Breast epithelium (tissue), 4 donors: Measurements from ENCODE around the gene YOD1. TPM values are rescaled to one million over a fixed set of nuclear protein-coding genes. Genes with fewer than 3 reads are reported as not detected.

Source experiments
- DNase-seq, 2 donors: peaks; one replicate each; pipeline ENCODE4 v3.0.0-alpha.2; 2019; ENCODE audit warnings: low spot score in 2 of 2
- H3K27ac ChIP-seq, 2 donors: fragments of 200-600 bp; sonication (generic) in 1 of 2; one replicate each; pipeline ENCODE4 v1.5.1; 2016 to 2019; ENCODE audit warnings: mild to moderate bottlenecking in 1 of 2
- H3K27me3 ChIP-seq, 2 donors: fragments of 200-600 bp; sonication (generic) in 1 of 2; one replicate each; pipeline versions ENCODE4 v1.5.1 to v1.6.0; 2017 to 2019; ENCODE audit warnings: control low read depth in 1 of 2, mild to moderate bottlenecking in 1 of 2
- H3K36me3 ChIP-seq: fragments of 200-600 bp; one replicate; pipeline ENCODE4 v1.5.1; 2019
- H3K4me1 ChIP-seq, 2 donors: fragments of 200-600 bp; sonication (generic); one replicate each; pipeline ENCODE4 v1.5.1; 2016 to 2019; ENCODE audit warnings: control low read depth in 1 of 2
- H3K4me3 ChIP-seq, 3 donors: fragments of 200-600 bp; sonication (generic); 1 replicate in 2 of 3; 2 replicates in 1 of 3; pipeline ENCODE4 v1.5.1; 2016 to 2019; ENCODE audit warnings: mild to moderate bottlenecking in 3 of 3, moderate library complexity in 2 of 3
- H3K9me3 ChIP-seq, 2 donors: fragments of 200-600 bp; sonication (generic) in 1 of 2; one replicate each; pipeline ENCODE4 v1.5.1; 2016 to 2019; ENCODE audit warnings: control low read depth in 1 of 2
- POLR2A ChIP-seq: fragments of 450-650 bp; IDR thresholded peaks from one replicate; pipeline ENCODE4 v1.6.1; 2016; ENCODE audit warnings: antibody characterized with exemption, mild to moderate bottlenecking, moderate library complexity
- POLR2AphosphoS5 ChIP-seq, 3 donors: sonication (generic); formaldehyde crosslinking; IDR thresholded peaks; one replicate each; pipeline ENCODE4 v1.6.1; 2017; ENCODE audit warnings: antibody characterized with exemption in 3 of 3
- intact Hi-C: fragments of 100-400 bp; cut with DNase I; formaldehyde crosslinking; loops from one replicate; pipeline ENCODE4 v1.15.1; 2023; ENCODE audit warnings: low total_unique reads
- total RNA-seq, 3 donors: library from RNA; depleted of rRNA; stranded (reverse); fragments of >200 nt; gene quantifications; one replicate each; pipeline ENCODE4 v1.1.0, GENCODE V29; 2016
- TF ChIP-seq, protein P1 (sequence below), 3 donors: fragments of 450-650 bp; IDR thresholded peaks; one replicate each; pipeline ENCODE4 v1.5.1; 2016 to 2017; ENCODE audit warnings: antibody characterized with exemption in 3 of 3, mild to moderate bottlenecking in 3 of 3, moderate library complexity in 3 of 3

The YOD1 gene
- total RNA-seq, 3 donors from 2014 or later: 6.9 to 13.3 (median 9.2) TPM

DNA sequence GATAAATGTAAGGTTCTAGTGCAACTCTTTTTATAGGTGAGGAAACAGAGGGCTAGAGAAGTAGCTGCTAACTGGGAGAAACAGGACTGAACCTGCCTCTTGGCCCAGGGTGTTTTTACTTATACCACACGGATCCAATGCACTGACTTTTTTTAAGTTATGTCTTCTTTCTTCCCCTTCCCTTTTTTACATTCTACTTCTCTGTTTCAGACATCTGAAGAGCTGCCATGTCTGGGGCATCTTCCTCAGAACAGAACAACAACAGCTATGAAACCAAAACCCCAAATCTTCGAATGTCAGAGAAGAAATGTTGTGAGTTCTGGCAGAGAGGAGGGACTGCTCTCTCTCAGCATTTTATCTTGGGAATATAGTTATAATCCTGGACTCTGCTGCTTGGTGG lies 3.5 kb upstream of the YOD1 start:
- H3K4me1 ChIP-seq: peaks cover 0 to 9% of the 10 kb centered on the region in 2 donors
- no peaks in the 10 kb centered on the region for H3K27me3 ChIP-seq
- H3K27ac ChIP-seq: peak overlapping the region in 1 of 2 donors; percentile 29
- intact Hi-C loops: no loop called here
- TF ChIP-seq, protein P1, sequence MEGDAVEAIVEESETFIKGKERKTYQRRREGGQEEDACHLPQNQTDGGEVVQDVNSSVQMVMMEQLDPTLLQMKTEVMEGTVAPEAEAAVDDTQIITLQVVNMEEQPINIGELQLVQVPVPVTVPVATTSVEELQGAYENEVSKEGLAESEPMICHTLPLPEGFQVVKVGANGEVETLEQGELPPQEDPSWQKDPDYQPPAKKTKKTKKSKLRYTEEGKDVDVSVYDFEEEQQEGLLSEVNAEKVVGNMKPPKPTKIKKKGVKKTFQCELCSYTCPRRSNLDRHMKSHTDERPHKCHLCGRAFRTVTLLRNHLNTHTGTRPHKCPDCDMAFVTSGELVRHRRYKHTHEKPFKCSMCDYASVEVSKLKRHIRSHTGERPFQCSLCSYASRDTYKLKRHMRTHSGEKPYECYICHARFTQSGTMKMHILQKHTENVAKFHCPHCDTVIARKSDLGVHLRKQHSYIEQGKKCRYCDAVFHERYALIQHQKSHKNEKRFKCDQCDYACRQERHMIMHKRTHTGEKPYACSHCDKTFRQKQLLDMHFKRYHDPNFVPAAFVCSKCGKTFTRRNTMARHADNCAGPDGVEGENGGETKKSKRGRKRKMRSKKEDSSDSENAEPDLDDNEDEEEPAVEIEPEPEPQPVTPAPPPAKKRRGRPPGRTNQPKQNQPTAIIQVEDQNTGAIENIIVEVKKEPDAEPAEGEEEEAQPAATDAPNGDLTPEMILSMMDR (IDR thresholded peaks at IDR 0.05): no peak
- TF ChIP-seq POLR2AphosphoS5 (IDR thresholded peaks at IDR 0.05): no peak
- no peak for TF ChIP-seq POLR2A
- H3K36me3 ChIP-seq: no peaks in the 10 kb centered on the region
- H3K9me3 ChIP-seq: no peaks in the 10 kb centered on the region
- no peak for DNase-seq
- H3K4me3 ChIP-seq: no peak overlapping the region

DNA sequence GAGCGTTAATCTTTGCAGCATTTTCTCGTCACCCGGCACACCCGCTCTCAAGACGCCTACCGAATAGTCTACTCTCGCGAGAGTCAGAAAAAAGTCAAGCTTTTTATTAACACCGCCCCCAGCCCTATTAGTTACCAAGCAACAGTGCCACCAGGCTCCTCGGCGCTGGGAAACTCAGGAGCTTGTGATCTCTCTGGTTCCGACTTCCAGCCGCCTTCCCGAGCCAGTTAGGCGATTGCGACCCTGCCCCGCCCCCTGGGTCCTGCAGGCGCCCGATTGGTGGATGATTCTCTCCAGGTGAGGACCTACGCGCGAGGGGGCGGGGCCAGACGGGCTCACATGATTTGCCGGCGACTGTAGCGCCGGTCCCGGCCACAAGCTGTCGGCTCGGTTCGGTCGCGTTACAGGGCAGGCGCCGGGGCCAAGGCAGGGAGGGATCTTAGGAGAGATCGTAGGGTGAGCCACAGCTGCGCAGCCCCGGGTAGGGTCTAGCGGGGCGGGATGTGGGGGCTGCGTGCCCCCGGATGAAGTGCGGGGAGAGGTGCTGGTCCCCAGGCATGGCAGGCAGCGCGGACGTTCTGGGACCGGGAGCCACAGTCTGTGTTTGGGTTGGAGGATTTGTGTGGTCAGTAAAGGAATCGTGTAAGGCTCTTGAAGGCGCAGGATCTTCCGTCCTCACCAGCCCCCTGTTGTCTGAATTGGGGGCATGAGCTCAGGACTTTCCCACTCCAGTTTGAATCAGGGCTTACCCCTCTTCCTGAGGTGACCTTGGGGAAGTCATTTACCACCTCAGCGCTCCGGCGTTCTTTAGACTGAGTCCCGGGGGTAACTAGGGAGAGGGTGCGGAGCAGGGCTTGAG lies 2.1 kb upstream of the YOD1 start, which contains the start of gene PFKFB2:
TSS of gene PFKFB2 (plus strand) at position 365 of the 859 bp plus-strand sequence. CDS start 1,443 bp downstream, outside the sequence.
- peak; percentile 99 to 100 for DNase-seq
- intact Hi-C loops: no loop called here
- H3K4me1 ChIP-seq: peaks cover 0 to 9% of the 10 kb centered on the region in 2 donors

DNA sequence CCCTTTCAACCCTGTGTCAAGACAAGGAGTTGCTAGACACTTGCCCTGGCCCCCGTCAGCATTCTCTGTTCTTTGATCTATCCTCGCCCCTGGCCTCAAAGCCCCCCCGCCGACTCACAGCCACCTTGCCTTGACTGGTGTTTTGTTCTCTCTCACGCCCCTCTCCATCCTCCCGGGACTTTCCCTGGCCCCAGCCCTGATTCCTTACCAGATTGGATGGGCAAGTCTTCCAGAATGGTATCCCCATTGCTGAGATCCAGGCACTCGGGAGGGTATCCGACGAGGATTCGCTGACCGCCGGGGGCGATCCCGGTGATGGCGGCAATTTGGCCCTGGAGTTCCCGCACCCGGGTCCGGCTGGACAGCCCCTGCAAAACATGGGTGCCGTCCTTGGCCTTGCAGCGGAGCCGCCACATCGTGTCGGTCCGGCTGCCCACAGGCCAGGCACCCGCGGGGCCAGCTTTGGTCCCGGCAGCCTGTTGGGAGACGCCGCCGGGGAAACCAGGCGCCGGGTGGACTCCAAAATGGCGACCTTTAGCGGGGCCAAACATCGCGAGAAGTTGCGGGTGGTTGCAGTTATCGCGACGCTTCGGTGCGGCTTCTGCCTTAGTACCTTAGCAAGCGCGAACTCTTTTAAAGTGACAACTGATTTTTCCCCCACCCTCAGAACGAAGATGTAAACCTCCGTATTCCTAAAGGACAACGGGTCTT lies 373 bp downstream of the YOD1 start:
- no peaks in the 10 kb centered on the region for H3K27me3 ChIP-seq
- H3K4me1 ChIP-seq: peaks cover 0 to 16% of the 10 kb centered on the region in 2 donors
- H3K9me3 ChIP-seq: no peaks in the 10 kb centered on the region
- DNase-seq: peak; percentile 87 to 92
- H3K4me3 ChIP-seq: peak overlapping the region; percentile 62 to 90 (median 87)
- no peaks in the 10 kb centered on the region for H3K36me3 ChIP-seq
- intact Hi-C loops: no loop called here
- no peak for TF ChIP-seq POLR2A
- TF ChIP-seq, protein P1 (IDR thresholded peaks at IDR 0.05): no peak
- peak; percentile 43 to 67 (median 66) for TF ChIP-seq POLR2AphosphoS5 (IDR thresholded peaks at IDR 0.05)
- peak overlapping the region; percentile 92 to 96 for H3K27ac ChIP-seq

More for the DNA sequence above, 2.1 kb upstream of the YOD1 start, which contains the start of gene PFKFB2:
- Histone ChIP-seq H3K4me3 (peak within 1 kb of the TSS; percentile 65 to 77 (median 71)), H3K9me3 (no peaks in the 10 kb centered on the region), H3K36me3 (no peaks in the 10 kb centered on the region), H3K27me3 (no peaks in the 10 kb centered on the region), H3K27ac (peak within 1 kb of the TSS; percentile 92 to 96)
- TF ChIP-seq, protein P1 (IDR thresholded peaks at IDR 0.05): peak; percentile 58 to 74 (median 69)
- TF ChIP-seq POLR2A (peak; percentile 92), POLR2AphosphoS5 (IDR thresholded peaks at IDR 0.05) (peak; percentile 62 to 96 (median 85))

DNA sequence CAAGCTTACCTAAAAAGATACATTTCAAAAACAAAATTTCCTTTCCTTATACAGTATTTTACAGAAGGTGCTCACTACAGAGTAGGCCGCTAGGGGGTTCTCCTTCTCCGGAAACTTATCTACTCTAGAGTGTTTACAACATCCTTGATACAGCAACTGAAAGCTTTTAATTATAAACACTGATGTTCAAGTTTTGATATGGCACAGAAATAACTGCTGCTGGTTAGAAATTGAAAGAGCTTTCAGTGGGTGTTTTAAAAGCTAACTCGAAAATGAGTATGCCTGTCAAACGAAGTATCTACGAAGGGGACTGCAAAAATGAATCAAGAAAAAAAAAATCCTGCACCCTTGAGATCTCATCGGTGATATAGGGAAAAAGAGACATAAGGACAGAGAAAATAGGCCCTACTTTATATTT lies 1.0 kb downstream of the YOD1 start:
- Histone ChIP-seq H3K27ac (peak overlapping the region; percentile 92 to 96), H3K27me3 (no peaks in the 10 kb centered on the region), H3K4me1 (peaks cover 0 to 16% of the 10 kb centered on the region in 2 donors), H3K4me3 (peak overlapping the region; percentile 62 to 90 (median 87)), H3K36me3 (no peaks in the 10 kb centered on the region), H3K9me3 (no peaks in the 10 kb centered on the region)
- intact Hi-C loops: no loop called here
- TF ChIP-seq, protein P1 (IDR thresholded peaks at IDR 0.05): peak; percentile 59 to 85 (median 63)
- TF ChIP-seq POLR2AphosphoS5 (IDR thresholded peaks at IDR 0.05): no peak
- TF ChIP-seq POLR2A: no peak
- peak in 1 of 2 donors; percentile 42 for DNase-seq
